Measurements from ENCODE around the gene DNAH10. TPM values are rescaled to one million over a fixed set of nuclear protein-coding genes. Genes with fewer than 3 reads are reported as not detected.

DNAH10 gene
- total RNA-seq, 1 experiment from 2014 or later, result 0.17 TPM

DNA sequence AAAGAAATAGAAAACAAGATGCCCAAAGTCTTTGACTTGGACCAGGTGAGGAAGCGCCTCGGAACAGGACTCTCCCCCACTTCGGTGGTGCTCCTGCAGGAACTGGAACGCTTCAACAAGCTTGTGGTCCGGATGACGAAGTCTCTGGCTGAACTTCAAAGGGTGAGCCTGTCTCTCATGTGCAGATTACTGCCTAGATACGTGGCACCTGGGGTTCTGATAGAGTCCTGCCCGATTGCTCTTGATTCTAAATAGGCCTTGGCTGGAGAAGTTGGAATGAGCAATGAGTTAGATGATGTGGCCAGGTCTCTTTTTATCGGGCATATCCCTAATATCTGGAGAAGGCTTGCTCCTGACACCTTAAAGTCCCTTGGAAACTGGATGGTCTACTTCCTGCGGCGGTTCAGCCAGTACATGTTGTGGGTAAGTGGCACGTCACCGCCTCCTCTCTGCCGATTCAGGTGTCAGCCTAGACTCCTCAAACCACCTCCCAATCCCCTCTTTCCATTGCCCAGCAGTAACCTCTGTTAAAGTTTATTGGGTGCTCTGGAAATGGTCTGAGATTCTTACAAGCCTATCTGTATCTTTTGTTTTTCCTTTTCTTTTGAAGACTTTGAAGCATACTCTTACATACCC lies 169.7 kb downstream of the DNAH10 start:
- no peak overlapping the region for H2AK5ac ChIP-seq (ENCODE audit: insufficient read length, low read length)
- H3K4me3 Mint-ChIP-seq, result no peak overlapping the region
- DNase-seq, result no peak
- no peak overlapping the region for H2BK5ac ChIP-seq (ENCODE audit: insufficient read length, low read length)
- no peak overlapping the region for H3K9ac ChIP-seq (ENCODE audit: extremely low read depth, insufficient read length, low read length)
- H3K23ac ChIP-seq (ENCODE audit: insufficient read length, low read depth, low read length), result no peak overlapping the region
- no peak overlapping the region for H3T11ph ChIP-seq (ENCODE audit: low read length)
- H3K36me3 Mint-ChIP-seq (ENCODE audit: insufficient read depth in 1 of 3, low read depth in 3 of 3), result no peaks in the 10 kb centered on the region
- no peak overlapping the region for H4K8ac ChIP-seq (replicated peaks; ENCODE audit: insufficient read length, low read depth, low read length)
- H3K4me1 Mint-ChIP-seq, result no peaks in the 10 kb centered on the region
- peaks cover 96% of the 10 kb centered on the region for H3K27me3 Mint-ChIP-seq (ENCODE audit: low read depth)
- no peak overlapping the region for H3K27ac Mint-ChIP-seq
- no peak overlapping the region for H3K18ac ChIP-seq (ENCODE audit: insufficient read length, low read depth, low read length)
- H2BK120ac ChIP-seq (ENCODE audit: low read depth, low read length, poor library complexity, severe bottlenecking), result no peak overlapping the region
- no peak overlapping the region for H3K4me2 ChIP-seq (ENCODE audit: insufficient read depth, insufficient read length, low read length)
- no peaks in the 10 kb centered on the region for H3K79me2 ChIP-seq (ENCODE audit: insufficient read depth, low read length)
- no peak overlapping the region for H3K4ac ChIP-seq (ENCODE audit: low read depth, low read length)
- no peaks in the 10 kb centered on the region for H4K20me1 ChIP-seq (ENCODE audit: control insufficient read depth, insufficient read depth, insufficient read length)
- no peak overlapping the region for H2BK12ac ChIP-seq (ENCODE audit: insufficient read length, low read depth, low read length)
- H2BK20ac ChIP-seq (ENCODE audit: low read depth, low read length, poor library complexity, severe bottlenecking), result no peak overlapping the region
- H3K27me3 ChIP-seq (ENCODE audit: insufficient read depth, low read length), result no peaks in the 10 kb centered on the region; the same call in 1 of the 2 replicates
- H2AFZ ChIP-seq (ENCODE audit: low read length), result no peak overlapping the region
- WGBS (ENCODE audit: extremely low coverage, insufficient read length, low lambda C conversion rate), result no CpG with 5 or more reads among the region's 14 CpGs
- TF ChIP-seq, protein P1, sequence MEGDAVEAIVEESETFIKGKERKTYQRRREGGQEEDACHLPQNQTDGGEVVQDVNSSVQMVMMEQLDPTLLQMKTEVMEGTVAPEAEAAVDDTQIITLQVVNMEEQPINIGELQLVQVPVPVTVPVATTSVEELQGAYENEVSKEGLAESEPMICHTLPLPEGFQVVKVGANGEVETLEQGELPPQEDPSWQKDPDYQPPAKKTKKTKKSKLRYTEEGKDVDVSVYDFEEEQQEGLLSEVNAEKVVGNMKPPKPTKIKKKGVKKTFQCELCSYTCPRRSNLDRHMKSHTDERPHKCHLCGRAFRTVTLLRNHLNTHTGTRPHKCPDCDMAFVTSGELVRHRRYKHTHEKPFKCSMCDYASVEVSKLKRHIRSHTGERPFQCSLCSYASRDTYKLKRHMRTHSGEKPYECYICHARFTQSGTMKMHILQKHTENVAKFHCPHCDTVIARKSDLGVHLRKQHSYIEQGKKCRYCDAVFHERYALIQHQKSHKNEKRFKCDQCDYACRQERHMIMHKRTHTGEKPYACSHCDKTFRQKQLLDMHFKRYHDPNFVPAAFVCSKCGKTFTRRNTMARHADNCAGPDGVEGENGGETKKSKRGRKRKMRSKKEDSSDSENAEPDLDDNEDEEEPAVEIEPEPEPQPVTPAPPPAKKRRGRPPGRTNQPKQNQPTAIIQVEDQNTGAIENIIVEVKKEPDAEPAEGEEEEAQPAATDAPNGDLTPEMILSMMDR (conservative IDR thresholded peaks at IDR 0.05), result no peak
- no peaks in the 10 kb centered on the region for H3K9me3 Mint-ChIP-seq
- H3K4me1 ChIP-seq (ENCODE audit: insufficient read depth, low read length), result no peaks in the 10 kb centered on the region
- no peak overlapping the region for H3K56ac ChIP-seq (ENCODE audit: insufficient read length, low read depth, low read length)
- no peak overlapping the region for H3K14ac ChIP-seq (ENCODE audit: insufficient read depth, low read length)
- H3K79me1 ChIP-seq (ENCODE audit: insufficient read depth, low read depth, low read length, poor library complexity, severe bottlenecking), result no peaks in the 10 kb centered on the region
- no peaks in the 10 kb centered on the region for H3K23me2 ChIP-seq (ENCODE audit: insufficient read length, low read depth, low read length, poor library complexity, severe bottlenecking)
- no peak overlapping the region for H2BK15ac ChIP-seq (ENCODE audit: low read depth, low read length)
- no peak overlapping the region for H4K91ac ChIP-seq (ENCODE audit: insufficient read length, low read depth, low read length)
- H3K27ac ChIP-seq (ENCODE audit: insufficient read length, low read depth, low read length), result no peak overlapping the region
- no peak overlapping the region for H4K5ac ChIP-seq (ENCODE audit: insufficient read length, low read depth, low read length)
- no peaks in the 10 kb centered on the region for H3K9me3 ChIP-seq (ENCODE audit: control insufficient read depth, low read depth, low read length)

Data from H9 (cell line).